SK-N-SH treated with all-trans-retinoic acid at 6 μM for 48 hours (cell line): ENCODE measurements around the gene ZDHHC11.

Experiments used
- ATAC-seq: fragments of 200-7000 bp; cut with Tn5 transposase; 3 replicates; pipeline ENCODE4 v1.9.1; 2020; ENCODE audit warnings: mild to moderate bottlenecking, moderate library complexity
- ARNTL ChIP-seq: fragments of 450-650 bp; formaldehyde crosslinking; IDR thresholded peaks from 2 replicates; pipeline ENCODE4 v1.5.0; 2020; ENCODE audit warnings: low read depth, mild to moderate bottlenecking, moderate library complexity, borderline replicate concordance
- CSDC2 ChIP-seq: fragments of 250-450 bp; sonication (Bioruptor Pico); IDR thresholded peaks from 2 replicates; pipeline ENCODE4 v1.5.0; 2020; ENCODE audit warnings: mild to moderate bottlenecking, moderate library complexity
- CSRNP3 ChIP-seq: fragments of 250-450 bp; sonication (Bioruptor Pico); IDR thresholded peaks from 2 replicates; pipeline ENCODE4 v1.5.1; 2021; ENCODE audit warnings: mild to moderate bottlenecking, moderate library complexity
- ESRRG ChIP-seq: fragments of 250-450 bp; sonication (Bioruptor Pico); IDR thresholded peaks from 2 replicates; pipeline ENCODE4 v1.6.1; 2021; ENCODE audit warnings: mild to moderate bottlenecking
- GLIS3 ChIP-seq: fragments of 250-450 bp; sonication (Bioruptor Pico); IDR thresholded peaks from 2 replicates; pipeline ENCODE4 v1.5.0; 2020; ENCODE audit warnings: mild to moderate bottlenecking, moderate library complexity
- ISL1 ChIP-seq: fragments of 250-450 bp; sonication (Bioruptor Pico); IDR thresholded peaks from 2 replicates; pipeline ENCODE4 v2.1.2; 2022; ENCODE audit warnings: mild to moderate bottlenecking, moderate library complexity
- OSR1 ChIP-seq: fragments of 250-450 bp; sonication (Bioruptor Pico); IDR thresholded peaks from 2 replicates; pipeline ENCODE4 v1.8.0; 2022; ENCODE audit warnings: moderate library complexity, mild to moderate bottlenecking, inconsistent platforms
- POU6F1 ChIP-seq: fragments of 250-450 bp; sonication (Bioruptor Pico); IDR thresholded peaks from 2 replicates; pipeline ENCODE4 v1.8.0; 2021; ENCODE audit warnings: low read depth, mild to moderate bottlenecking, moderate library complexity, borderline replicate concordance
- PPARA ChIP-seq: fragments of 250-450 bp; sonication (Bioruptor Pico); IDR thresholded peaks from 2 replicates; pipeline ENCODE4 v1.5.0; 2020; ENCODE audit warnings: mild to moderate bottlenecking, borderline replicate concordance
- RARB ChIP-seq: fragments of 250-450 bp; sonication (Bioruptor Pico); IDR thresholded peaks from 2 replicates; pipeline ENCODE4 v1.8.0; 2021; ENCODE audit warnings: mild to moderate bottlenecking, moderate library complexity
- SNAI2 ChIP-seq: fragments of 250-450 bp; sonication (Bioruptor Pico); IDR thresholded peaks from 2 replicates; pipeline ENCODE4 v1.5.0; 2020; ENCODE audit warnings: mild to moderate bottlenecking, moderate library complexity
- TCF4 ChIP-seq: fragments of 250-450 bp; sonication (Bioruptor Pico); IDR thresholded peaks from 2 replicates; pipeline ENCODE4 v1.8.0; 2021; ENCODE audit warnings: mild to moderate bottlenecking, moderate library complexity, borderline replicate concordance
- TOX ChIP-seq: fragments of 250-450 bp; sonication (Bioruptor Pico); IDR thresholded peaks from 2 replicates; pipeline ENCODE4 v1.8.0; 2021; ENCODE audit warnings: mild to moderate bottlenecking, moderate library complexity, borderline replicate concordance
- TSHZ2 ChIP-seq: fragments of 250-450 bp; sonication (Bioruptor Pico); IDR thresholded peaks from 2 replicates; pipeline ENCODE4 v1.5.0; 2020; ENCODE audit warnings: mild to moderate bottlenecking, moderate library complexity
- ZC3H10 ChIP-seq: fragments of 250-450 bp; sonication (Bioruptor Pico); IDR thresholded peaks from 2 replicates; pipeline ENCODE4 v1.5.1; 2021; ENCODE audit warnings: mild to moderate bottlenecking, moderate library complexity
- ZFP3 ChIP-seq: fragments of 250-450 bp; sonication (Bioruptor Pico); IDR thresholded peaks from 2 replicates; pipeline ENCODE4 v1.5.0; 2020; ENCODE audit warnings: mild to moderate bottlenecking, moderate library complexity
- ZFP30 ChIP-seq: fragments of 450-650 bp; formaldehyde crosslinking; IDR thresholded peaks from 2 replicates; pipeline ENCODE4 v1.5.0; 2022; ENCODE audit warnings: mild to moderate bottlenecking, moderate library complexity
- ZNF565 ChIP-seq: fragments of 450-650 bp; formaldehyde crosslinking; conservative IDR thresholded peaks from 2 replicates; pipeline ENCODE4 v1.5.0; 2020; ENCODE audit warnings: low read depth, mild to moderate bottlenecking, moderate library complexity
- ZNF70 ChIP-seq: fragments of 450-650 bp; formaldehyde crosslinking; IDR thresholded peaks from 2 replicates; pipeline ENCODE4 v1.5.0; 2020; ENCODE audit warnings: mild to moderate bottlenecking, moderate library complexity
- ZNF8 ChIP-seq: fragments of 450-650 bp; formaldehyde crosslinking; IDR thresholded peaks from 2 replicates; pipeline ENCODE4 v1.5.0; 2020; ENCODE audit warnings: mild to moderate bottlenecking, moderate library complexity
- TF ChIP-seq, protein P1 (sequence below): fragments of 250-450 bp; sonication (Bioruptor Pico); IDR thresholded peaks from 2 replicates; pipeline ENCODE4 v1.8.0; 2020; ENCODE audit warnings: mild to moderate bottlenecking, moderate library complexity, borderline replicate concordance

The ZDHHC11 gene

DNA sequence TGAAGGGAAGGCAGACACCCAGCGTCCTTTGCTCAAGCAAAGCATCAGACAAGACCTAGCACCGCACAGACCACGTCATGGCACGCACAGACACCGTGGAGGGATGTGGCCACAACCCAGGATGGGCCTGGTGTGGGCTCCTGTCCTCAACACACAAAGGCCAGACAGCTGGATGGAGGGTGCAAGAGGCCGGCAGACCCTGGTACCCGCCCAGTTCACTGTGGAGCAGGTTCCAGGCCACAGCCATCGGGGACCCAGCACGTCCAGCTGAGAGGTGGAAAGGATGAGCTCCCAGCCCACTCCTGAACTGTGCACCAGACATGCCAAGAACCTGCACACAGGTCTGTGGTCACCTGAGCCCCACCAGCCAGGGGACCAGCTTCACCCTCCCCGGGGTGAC is 15.0 kb upstream of the ZDHHC11 start:
- no peak for ATAC-seq

DNA sequence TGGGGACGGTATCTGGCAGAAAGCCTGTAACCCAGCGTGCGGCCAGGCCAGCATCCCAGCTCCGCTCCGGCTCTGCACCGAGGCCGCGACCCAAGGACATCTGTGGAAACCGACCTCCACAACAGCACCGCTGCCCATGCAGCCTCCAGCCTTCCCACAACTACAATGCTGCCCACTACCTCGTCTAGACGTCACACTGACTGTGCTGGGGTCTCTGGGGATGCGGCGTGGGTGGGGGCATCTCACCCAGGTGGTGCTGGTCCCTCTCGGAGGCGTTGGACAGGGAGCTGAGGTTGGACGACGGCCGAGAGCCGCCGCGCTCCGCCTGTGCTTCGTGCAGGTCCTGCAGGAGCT is 14.4 kb upstream of the ZDHHC11 start:
- no peak for ATAC-seq

More for the DNA sequence above, 15.0 kb upstream of the ZDHHC11 start:
- TF ChIP-seq CSRNP3 (CRISPR knock-in tag) = no peak
- no peak for TF ChIP-seq ZFP30 (CRISPR knock-in tag)
- no peak for TF ChIP-seq GLIS3 (CRISPR knock-in tag)
- TF ChIP-seq ESRRG (CRISPR knock-in tag) = no peak
- no peak for TF ChIP-seq POU6F1 (CRISPR knock-in tag)
- TF ChIP-seq ZNF565 (CRISPR knock-in tag) = no peak
- no peak for TF ChIP-seq TOX
- no peak for TF ChIP-seq TCF4 (CRISPR knock-in tag)
- no peak for TF ChIP-seq ZFP3
- no peak for TF ChIP-seq ISL1
- TF ChIP-seq CSDC2 = no peak
- no peak for TF ChIP-seq SNAI2 (CRISPR knock-in tag)
- no peak for TF ChIP-seq ZNF70 (CRISPR knock-in tag)
- no peak for TF ChIP-seq ARNTL (CRISPR knock-in tag)
- TF ChIP-seq RARB (CRISPR knock-in tag) = no peak
- TF ChIP-seq ZC3H10 = no peak

DNA sequence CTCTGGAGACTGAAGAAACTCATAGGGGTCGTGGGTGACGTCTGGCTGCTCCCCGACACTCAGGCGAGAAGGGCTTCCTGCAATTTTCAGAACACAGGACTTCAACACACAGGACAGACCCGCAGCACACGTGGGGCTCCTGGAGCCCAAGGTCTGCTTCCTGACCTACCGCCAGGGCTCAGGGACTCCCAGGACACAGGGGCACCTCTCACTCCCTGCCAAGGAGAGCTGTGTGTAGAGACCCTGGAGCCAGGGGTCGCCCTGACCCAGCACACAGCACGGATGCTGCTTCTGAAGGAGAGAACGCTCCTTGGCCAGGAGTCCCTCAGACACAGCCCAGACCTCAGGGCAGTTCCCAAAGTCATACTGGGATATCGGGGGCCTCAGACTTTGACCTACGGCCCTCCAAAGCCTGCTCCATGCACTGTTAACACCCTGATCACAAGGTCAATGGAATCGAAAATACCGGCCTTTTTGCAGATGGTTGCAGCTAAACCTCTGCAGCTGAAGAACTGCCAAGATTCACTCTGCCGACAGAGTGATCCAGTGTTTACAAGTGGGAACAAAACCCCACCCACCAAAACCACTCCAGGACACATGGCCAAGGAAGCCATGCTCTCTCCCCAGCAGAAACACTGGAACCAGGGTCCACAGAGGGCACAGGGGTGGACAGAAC is 13.8 kb upstream of the ZDHHC11 start:
- TF ChIP-seq SNAI2 (CRISPR knock-in tag) (no peak), POU6F1 (CRISPR knock-in tag) (no peak), TSHZ2 (no peak), GLIS3 (CRISPR knock-in tag) (no peak)
- no peak for ATAC-seq

More for the DNA sequence above, 14.4 kb upstream of the ZDHHC11 start:
- TF ChIP-seq, protein P1, sequence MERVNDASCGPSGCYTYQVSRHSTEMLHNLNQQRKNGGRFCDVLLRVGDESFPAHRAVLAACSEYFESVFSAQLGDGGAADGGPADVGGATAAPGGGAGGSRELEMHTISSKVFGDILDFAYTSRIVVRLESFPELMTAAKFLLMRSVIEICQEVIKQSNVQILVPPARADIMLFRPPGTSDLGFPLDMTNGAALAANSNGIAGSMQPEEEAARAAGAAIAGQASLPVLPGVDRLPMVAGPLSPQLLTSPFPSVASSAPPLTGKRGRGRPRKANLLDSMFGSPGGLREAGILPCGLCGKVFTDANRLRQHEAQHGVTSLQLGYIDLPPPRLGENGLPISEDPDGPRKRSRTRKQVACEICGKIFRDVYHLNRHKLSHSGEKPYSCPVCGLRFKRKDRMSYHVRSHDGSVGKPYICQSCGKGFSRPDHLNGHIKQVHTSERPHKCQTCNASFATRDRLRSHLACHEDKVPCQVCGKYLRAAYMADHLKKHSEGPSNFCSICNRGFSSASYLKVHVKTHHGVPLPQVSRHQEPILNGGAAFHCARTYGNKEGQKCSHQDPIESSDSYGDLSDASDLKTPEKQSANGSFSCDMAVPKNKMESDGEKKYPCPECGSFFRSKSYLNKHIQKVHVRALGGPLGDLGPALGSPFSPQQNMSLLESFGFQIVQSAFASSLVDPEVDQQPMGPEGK (CRISPR knock-in tag) = no peak
- TF ChIP-seq PPARA (CRISPR knock-in tag) (no peak), TSHZ2 (no peak), ZC3H10 (no peak), OSR1 (CRISPR knock-in tag) (no peak), ZNF8 (CRISPR knock-in tag) (no peak), ZNF70 (CRISPR knock-in tag) (no peak), TCF4 (CRISPR knock-in tag) (no peak)
